Right ventricle myocardium inferior (tissue), 1 donor: ENCODE results near the gene PRKCE. TPM values are rescaled to one million over a fixed set of nuclear protein-coding genes. Genes with fewer than 3 reads are reported as not detected.
"Not testable (repeated sequence)": the region's sequence is repeated elsewhere in the genome, so short reads cannot be mapped to it uniquely, and the experiment has no call there.

Source experiments
- ATAC-seq: fragments of 200-7000 bp; cut with Tn5 transposase; one replicate; pipeline ENCODE4 v1.9.1; 2020; ENCODE audit warnings: mild to moderate bottlenecking, moderate library complexity
- DNase-seq: peaks from one replicate; pipeline ENCODE4 v3.0.0; 2021; ENCODE audit errors: missing footprints
- intact Hi-C: fragments of 100-400 bp; cut with DNase I; formaldehyde crosslinking; loops from one replicate; pipeline ENCODE4 v1.11.0; 2022
- total RNA-seq: library from RNA; stranded (reverse); fragmentation: NEBNext Ultra II Directional; extraction: Animal tissue kit (Norgen Biotek cat#: 25700); gene quantifications from one replicate; pipeline ENCODE4 v1.2.1, GENCODE V29; 2021
- donor health status: DM: no; HTN: yes; CAD: no; lungs with severe emphysema.

PRKCE gene
- total RNA-seq, 1 donor from 2014 or later = 17.8 TPM

- ATAC-seq = no peak
- intact Hi-C loops = no loop called here
Observed at GRCh38 chr2:46202987-46203386, 551.5 kb downstream of the PRKCE start.

GRCh38 chr2:46203636-46204035 lies 552.2 kb downstream of the PRKCE start:
- ATAC-seq = not testable (repeated sequence)

More at GRCh38 chr2:46202987-46203386, 551.5 kb downstream of the PRKCE start:
- DNase-seq = no peak

GRCh38 chr2:46207591-46207990 lies 556.1 kb downstream of the PRKCE start:
- ATAC-seq (no peak), DNase-seq (no peak)
- intact Hi-C loops = no loop called here

More at GRCh38 chr2:46203636-46204035, 552.2 kb downstream of the PRKCE start:
- intact Hi-C loops, DNase-seq: not testable (repeated sequence)

GRCh38 chr2:46208766-46209165 lies 557.3 kb downstream of the PRKCE start:
- DNase-seq (no peak), ATAC-seq (no peak)
- intact Hi-C loops = no loop called here

- intact Hi-C loops = no loop called here
- DNase-seq (no peak), ATAC-seq (no peak)
Observed at GRCh38 chr2:46210063-46210462, 558.6 kb downstream of the PRKCE start.

GRCh38 chr2:46211461-46211860 lies 560.0 kb downstream of the PRKCE start:
- ATAC-seq = no peak
- DNase-seq = no peak
- intact Hi-C loops = no loop called here

GRCh38 chr2:46213906-46214305 lies 562.4 kb downstream of the PRKCE start:
- ATAC-seq (no peak), DNase-seq (no peak)
- intact Hi-C loops = no loop called here

- DNase-seq (no peak), ATAC-seq (no peak)
- intact Hi-C loops = no loop called here
Observed at GRCh38 chr2:46216213-46216612, 564.7 kb downstream of the PRKCE start.

- DNase-seq, ATAC-seq, intact Hi-C loops: not testable (repeated sequence)
Observed at GRCh38 chr2:46223514-46223913, 572.0 kb downstream of the PRKCE start.

- ATAC-seq (no peak), DNase-seq (no peak)
- intact Hi-C loops = no loop called here
Observed at GRCh38 chr2:46225150-46225625, 573.7 kb downstream of the PRKCE start.

GRCh38 chr2:46225730-46226129 lies 574.3 kb downstream of the PRKCE start:
- intact Hi-C loops = no loop called here
- DNase-seq (no peak), ATAC-seq (no peak)

GRCh38 chr2:46226620-46227019 lies 575.1 kb downstream of the PRKCE start:
- ATAC-seq (no peak), DNase-seq (no peak)
- intact Hi-C loops = no loop called here

- intact Hi-C loops = no loop called here
- no peak for DNase-seq
Observed at GRCh38 chr2:46227022-46227421, 575.5 kb downstream of the PRKCE start.

GRCh38 chr2:46227674-46228289 lies 576.3 kb downstream of the PRKCE start:
- DNase-seq (peak; percentile 43), ATAC-seq (no peak)
- intact Hi-C loops = no loop called here

More at GRCh38 chr2:46227022-46227421, 575.5 kb downstream of the PRKCE start:
- no peak for ATAC-seq

- DNase-seq (no peak), ATAC-seq (no peak)
- intact Hi-C loops = loop anchor here (2.0 kb wide), 2 partner anchors 135 to 231 kb away; no protein-coding TSS in a partner anchor
Observed at GRCh38 chr2:46229134-46230063, 577.9 kb downstream of the PRKCE start.

- DNase-seq (peak; percentile 61), ATAC-seq (peak; percentile 83)
- intact Hi-C loops = loop anchor here (2.0 kb wide), 2 partner anchors 135 to 231 kb away; no protein-coding TSS in a partner anchor
Observed at GRCh38 chr2:46230115-46230571, 578.7 kb downstream of the PRKCE start.

- no peak for ATAC-seq
- DNase-seq = peak; percentile 37
- intact Hi-C loops = loop anchor here (2.0 kb wide), 2 partner anchors 134 to 230 kb away; no protein-coding TSS in a partner anchor
Observed at GRCh38 chr2:46230677-46231425, 579.4 kb downstream of the PRKCE start.

- no peak for ATAC-seq
- intact Hi-C loops = loop anchor here (2.0 kb wide), 2 partner anchors 133 to 229 kb away; no protein-coding TSS in a partner anchor
- DNase-seq = no peak
Observed at GRCh38 chr2:46231721-46232120, 580.2 kb downstream of the PRKCE start.

- DNase-seq = peak; percentile 37
- intact Hi-C loops = no loop called here
- no peak for ATAC-seq
Observed at GRCh38 chr2:46232860-46233259, 581.4 kb downstream of the PRKCE start.
